ENCODE results near the gene PUM2.

DNA sequence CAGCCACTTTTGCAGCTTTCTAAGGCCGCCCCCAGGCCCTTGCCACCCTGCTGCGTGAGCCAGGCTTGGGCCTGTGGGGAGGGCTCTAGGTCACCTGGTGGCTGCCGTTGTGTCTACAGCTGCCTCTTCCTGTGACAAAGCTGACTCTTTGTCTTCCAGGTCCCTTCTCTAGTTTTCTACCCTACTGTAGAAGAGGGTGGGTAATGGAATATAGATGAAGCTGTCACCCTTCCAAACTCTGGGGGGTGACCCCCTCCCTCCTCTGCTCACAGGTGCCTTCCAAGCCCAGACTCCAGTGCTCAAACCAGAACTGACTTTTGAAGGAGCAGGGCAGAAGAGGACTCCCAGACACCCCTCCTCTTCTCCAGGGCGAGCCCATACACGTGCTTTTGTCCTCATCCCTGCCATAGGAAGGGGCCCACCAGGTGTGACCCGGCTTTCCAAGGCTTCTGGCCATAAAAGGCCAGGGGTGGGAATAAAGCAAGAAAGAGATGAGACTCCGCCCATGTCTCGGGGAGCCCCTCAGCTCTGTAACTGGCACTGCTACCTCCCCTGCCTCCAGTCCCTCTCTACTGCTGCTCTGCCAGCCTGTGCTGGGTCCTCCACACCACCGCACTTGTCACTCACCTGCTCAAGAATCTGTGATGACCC, 107.8 kb downstream of the PUM2 start:
- TF ChIP-seq, protein P1, sequence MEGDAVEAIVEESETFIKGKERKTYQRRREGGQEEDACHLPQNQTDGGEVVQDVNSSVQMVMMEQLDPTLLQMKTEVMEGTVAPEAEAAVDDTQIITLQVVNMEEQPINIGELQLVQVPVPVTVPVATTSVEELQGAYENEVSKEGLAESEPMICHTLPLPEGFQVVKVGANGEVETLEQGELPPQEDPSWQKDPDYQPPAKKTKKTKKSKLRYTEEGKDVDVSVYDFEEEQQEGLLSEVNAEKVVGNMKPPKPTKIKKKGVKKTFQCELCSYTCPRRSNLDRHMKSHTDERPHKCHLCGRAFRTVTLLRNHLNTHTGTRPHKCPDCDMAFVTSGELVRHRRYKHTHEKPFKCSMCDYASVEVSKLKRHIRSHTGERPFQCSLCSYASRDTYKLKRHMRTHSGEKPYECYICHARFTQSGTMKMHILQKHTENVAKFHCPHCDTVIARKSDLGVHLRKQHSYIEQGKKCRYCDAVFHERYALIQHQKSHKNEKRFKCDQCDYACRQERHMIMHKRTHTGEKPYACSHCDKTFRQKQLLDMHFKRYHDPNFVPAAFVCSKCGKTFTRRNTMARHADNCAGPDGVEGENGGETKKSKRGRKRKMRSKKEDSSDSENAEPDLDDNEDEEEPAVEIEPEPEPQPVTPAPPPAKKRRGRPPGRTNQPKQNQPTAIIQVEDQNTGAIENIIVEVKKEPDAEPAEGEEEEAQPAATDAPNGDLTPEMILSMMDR (IDR thresholded peaks at IDR 0.05 in 4 of 5, conservative IDR thresholded peaks at IDR 0.05 in 1 of 5), result no peak
- no peak for TF ChIP-seq POLR2A (IDR thresholded peaks at IDR 0.05)

Data from gastrocnemius medialis (tissue), 4 donors.